GM18907 (cell line): ENCODE results near the gene CDCA4.

Experiments used
- ATAC-seq: cut with Tn5 transposase; IDR thresholded peaks from one replicate; pipeline ENCODE4 v1.9.1; 2021; ENCODE audit warnings: mild to moderate bottlenecking, moderate library complexity; ENCODE audit not compliant: unreplicated experiment

The CDCA4 gene

GRCh38 chr14:104977008-104977680 lies 43.7 kb downstream of the CDCA4 start:
- no peak for ATAC-seq

GRCh38 chr14:104976198-104977007 lies 44.5 kb downstream of the CDCA4 start:
- ATAC-seq, result no peak

- no peak for ATAC-seq
These were observed 45.2 kb downstream of the CDCA4 start for GRCh38 chr14:104975481-104976197.

- no peak for ATAC-seq
These were observed 46.1 kb downstream of the CDCA4 start for GRCh38 chr14:104974665-104975390.

GRCh38 chr14:104974146-104974541 lies 46.7 kb downstream of the CDCA4 start:
- ATAC-seq, result no peak

- no peak for ATAC-seq
These were observed 47.3 kb downstream of the CDCA4 start for GRCh38 chr14:104973385-104974145.

- no peak for ATAC-seq
These were observed 47.8 kb downstream of the CDCA4 start for GRCh38 chr14:104973135-104973384.

- no peak for ATAC-seq
These were observed 48.4 kb downstream of the CDCA4 start for GRCh38 chr14:104972301-104973134.

- ATAC-seq, result no peak
These were observed 49.2 kb downstream of the CDCA4 start for GRCh38 chr14:104971447-104972240.

GRCh38 chr14:104970231-104971068 lies 50.4 kb downstream of the CDCA4 start:
- no peak for ATAC-seq

GRCh38 chr14:104969741-104970230 lies 51.1 kb downstream of the CDCA4 start:
- no peak for ATAC-seq

GRCh38 chr14:104968541-104969401 lies 52.1 kb downstream of the CDCA4 start:
- ATAC-seq, result no peak

- ATAC-seq, result no peak
These were observed 52.7 kb downstream of the CDCA4 start for GRCh38 chr14:104968153-104968527.

- ATAC-seq, result no peak
These were observed 53.3 kb downstream of the CDCA4 start for GRCh38 chr14:104967386-104968152.

GRCh38 chr14:104966981-104967385 lies 53.9 kb downstream of the CDCA4 start:
- no peak for ATAC-seq

GRCh38 chr14:104966261-104966865 lies 54.5 kb downstream of the CDCA4 start:
- no peak for ATAC-seq
